Activated naive CD4-positive, alpha-beta T cell (primary cell): Measurements from ENCODE around the gene PLXNA3.
"Not testable (repeated sequence)": the region's sequence is repeated elsewhere in the genome, so short reads cannot be mapped to it uniquely, and the experiment has no call there.

Experiments used
- DNase-seq, 4 experiments: peaks; one replicate each; lab custom pipeline; 2025; lab: John Stamatoyannopoulos, UW

PLXNA3 gene

GRCh38 chrX:154501423-154501822, 43.3 kb downstream of the PLXNA3 start:
- DNase-seq = not testable (repeated sequence)

GRCh38 chrX:154502098-154502497, 44.0 kb downstream of the PLXNA3 start:
- no peak for DNase-seq

- no peak for DNase-seq
Measured at GRCh38 chrX:154502989-154503388, 44.9 kb downstream of the PLXNA3 start.

GRCh38 chrX:154505734-154506133, 47.7 kb downstream of the PLXNA3 start:
- DNase-seq = no peak

- DNase-seq = no peak
Measured at GRCh38 chrX:154506483-154507332, 48.6 kb downstream of the PLXNA3 start.

GRCh38 chrX:154507673-154508383, 49.7 kb downstream of the PLXNA3 start:
- no peak for DNase-seq

- DNase-seq = no peak
Measured at GRCh38 chrX:154508384-154508745, 50.3 kb downstream of the PLXNA3 start.

GRCh38 chrX:154509455-154509854, 51.4 kb downstream of the PLXNA3 start:
- DNase-seq = no peak

GRCh38 chrX:154511761-154512160, 53.7 kb downstream of the PLXNA3 start:
- DNase-seq = no peak

GRCh38 chrX:154512879-154513553, 54.9 kb downstream of the PLXNA3 start:
- DNase-seq = no peak

- DNase-seq = no peak
Measured at GRCh38 chrX:154513716-154514115, 55.6 kb downstream of the PLXNA3 start.

GRCh38 chrX:154515090-154515965, 57.2 kb downstream of the PLXNA3 start:
- no peak for DNase-seq

GRCh38 chrX:154515966-154516655, 58.0 kb downstream of the PLXNA3 start, which contains the start of gene FAM3A:
TSS of gene FAM3A (minus strand) at chrX:154516232. CDS start at chrX:154515772, 460 bp downstream.
- peak; percentile 63 to 90 (median 78) for DNase-seq

- no peak for DNase-seq
Measured at GRCh38 chrX:154516656-154517100, 58.6 kb downstream of the PLXNA3 start.

- no peak for DNase-seq
Measured at GRCh38 chrX:154517101-154517781, 59.2 kb downstream of the PLXNA3 start.

GRCh38 chrX:154519389-154519788, 61.3 kb downstream of the PLXNA3 start:
- DNase-seq = no peak

- DNase-seq = no peak
Measured at GRCh38 chrX:154525606-154526490, 67.8 kb downstream of the PLXNA3 start.

- peak in 1 of 4 experiments; percentile 30 for DNase-seq
Measured at GRCh38 chrX:154526901-154527675, 69.0 kb downstream of the PLXNA3 start.
